Fibroblast of lung (primary cell): ENCODE results near the gene SGO1. TPM values are rescaled to one million over a fixed set of nuclear protein-coding genes. Genes with fewer than 3 reads are reported as not detected.
"Not testable (repeated sequence)": the region's sequence is repeated elsewhere in the genome, so short reads cannot be mapped to it uniquely, and the experiment has no call there.

Experiments
- DNase-seq, 2 donors: peaks; one replicate each; pipeline versions ENCODE4 v3.0.0 to v3.0.0-alpha.2; 2010; ENCODE audit warnings: low read depth in 2 of 2
- H2AFZ ChIP-seq: 2 replicates; pipeline ENCODE4 v1.5.1; 2012; ENCODE audit warnings: low read length, control low read depth, inconsistent platforms
- H3K27ac ChIP-seq: 2 replicates; pipeline ENCODE4 v1.5.1; 2011; ENCODE audit warnings: low read length, control low read depth; ENCODE audit not compliant: insufficient read depth
- H3K27me3 ChIP-seq: 2 replicates; pipeline ENCODE4 v1.5.1; 2011; ENCODE audit warnings: mild to moderate bottlenecking, low read length; ENCODE audit not compliant: control insufficient read depth, insufficient read depth
- H3K36me3 ChIP-seq: 2 replicates; pipeline ENCODE4 v1.5.1; 2011; ENCODE audit warnings: low read length; ENCODE audit not compliant: control insufficient read depth, insufficient read depth
- H3K4me1 ChIP-seq: 2 replicates; pipeline ENCODE4 v1.5.1; 2011; ENCODE audit warnings: low read length; ENCODE audit not compliant: control insufficient read depth, insufficient read depth; ENCODE audit errors: extremely low read depth
- H3K4me2 ChIP-seq: 2 replicates; pipeline ENCODE4 v1.5.1; 2011; ENCODE audit warnings: low read length, control low read depth; ENCODE audit not compliant: insufficient read depth; ENCODE audit errors: extremely low read depth
- H3K4me3 ChIP-seq, 4 experiments: fragments of 200-600 bp in 1 of 4; sonication (generic) in 1 of 4; replicated peaks in 1 of 4; 2 replicates each; pipeline ENCODE4 v1.5.1; 2011 to 2016; ENCODE audit warnings: low read length in 4 of 4, low read depth in 3 of 4, mild to moderate bottlenecking in 3 of 4, control low read depth in 2 of 4, inconsistent platforms in 1 of 4, mixed read lengths in 1 of 4; ENCODE audit not compliant: insufficient read depth in 1 of 4; ENCODE audit errors: control extremely low read depth in 1 of 4
- H3K79me2 ChIP-seq: 2 replicates; pipeline ENCODE4 v1.5.1; 2012; ENCODE audit warnings: mild to moderate bottlenecking, low read length, inconsistent platforms; ENCODE audit not compliant: control insufficient read depth, insufficient read depth
- H3K9ac ChIP-seq: 2 replicates; pipeline ENCODE4 v1.5.1; 2011; ENCODE audit warnings: mild to moderate bottlenecking, low read length, control low read depth; ENCODE audit not compliant: insufficient read depth
- H3K9me3 ChIP-seq: 2 replicates; pipeline ENCODE4 v1.5.1; 2012; ENCODE audit warnings: low read depth, low read length; ENCODE audit not compliant: control insufficient read depth, insufficient read depth
- H4K20me1 ChIP-seq: 2 replicates; pipeline ENCODE4 v1.5.1; 2011; ENCODE audit warnings: low read length; ENCODE audit not compliant: control insufficient read depth, insufficient read depth; ENCODE audit errors: extremely low read depth
- CTCF ChIP-seq, 2 donors: IDR thresholded peaks in 1 of 2; conservative IDR thresholded peaks in 1 of 2; 1 replicate in 1 of 2; 2 replicates in 1 of 2; pipeline ENCODE4 v1.5.1; 2011 to 2012; ENCODE audit warnings: low read length in 2 of 2, control low read depth in 1 of 2, inconsistent platforms in 1 of 2, low read depth in 1 of 2, mild to moderate bottlenecking in 1 of 2
- EZH2 ChIP-seq: IDR thresholded peaks from 2 replicates; pipeline ENCODE4 v1.5.1; 2012; ENCODE audit warnings: low read length, control low read depth, mild to moderate bottlenecking; ENCODE audit errors: missing control alignments
- polyA plus RNA-seq, 2 donors: library from polyadenylated mRNA; depleted of rRNA in 1 of 2; stranded (reverse) in 1 of 2; unstranded in 1 of 2; fragments of >200 nt; gene quantifications; 2 replicates each; pipeline ENCODE4 v1.2.1, GENCODE V29; 2011 to 2012; ENCODE audit warnings: missing spikeins in 1 of 2
- total RNA-seq: library from RNA; depleted of rRNA; stranded (reverse); fragments of >200 nt; gene quantifications from 2 replicates; pipeline ENCODE4 v1.2.1, GENCODE V29; 2014

SGO1 gene
- total and polyA plus RNA-seq, 2 donors (not counting 1 experiment from before 2014, with no cell fraction given): 1.8 to 2.4 TPM

GRCh38 chr3:20218215-20218614 is 32.2 kb upstream of the SGO1 start:
- no peaks in the 10 kb centered on the region for H3K36me3 ChIP-seq
- H3K27me3 ChIP-seq: no peaks in the 10 kb centered on the region
- H3K4me2 ChIP-seq: no peak overlapping the region
- TF ChIP-seq EZH2: no peak
- no peak for TF ChIP-seq CTCF (conservative IDR thresholded peaks at IDR 0.05 in 1 of 2, IDR thresholded peaks at IDR 0.05 in 1 of 2; ENCODE audit: low read depth in 1 of 2, low read length in 2 of 2)
- no peak overlapping the region for H3K27ac ChIP-seq
- H3K4me3 ChIP-seq: no peak overlapping the region
- no peak for DNase-seq
- no peaks in the 10 kb centered on the region for H3K9me3 ChIP-seq
- H3K9ac ChIP-seq: no peak overlapping the region
- no peaks in the 10 kb centered on the region for H4K20me1 ChIP-seq
- H3K4me1 ChIP-seq: no peaks in the 10 kb centered on the region
- no peak overlapping the region for H2AFZ ChIP-seq
- H3K79me2 ChIP-seq: no peaks in the 10 kb centered on the region

DNA sequence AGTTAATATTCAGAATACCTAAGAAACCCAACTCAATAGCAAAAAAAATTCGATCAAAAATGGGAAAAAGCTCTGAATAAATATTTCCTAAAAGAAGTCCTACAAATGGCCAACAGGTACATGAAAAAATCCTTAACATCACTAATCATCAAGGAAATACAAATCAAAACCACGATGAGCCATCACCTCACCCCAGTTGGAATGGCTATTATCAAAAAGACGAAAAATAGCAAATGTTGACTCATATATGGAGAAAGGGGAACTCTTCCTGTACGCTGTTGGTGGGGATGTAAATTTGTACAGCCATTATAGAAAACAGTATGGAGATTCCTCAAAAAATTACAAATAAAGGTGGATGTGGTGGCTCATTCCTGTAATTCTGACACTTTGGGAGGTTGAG is 29.6 kb upstream of the SGO1 start:
- H2AFZ ChIP-seq: no peak overlapping the region
- H4K20me1 ChIP-seq: no peaks in the 10 kb centered on the region
- H3K4me1 ChIP-seq: no peaks in the 10 kb centered on the region
- no peaks in the 10 kb centered on the region for H3K79me2 ChIP-seq
- no peak overlapping the region for H3K4me3 ChIP-seq
- no peak overlapping the region for H3K27ac ChIP-seq
- no peak overlapping the region for H3K9ac ChIP-seq
- H3K36me3 ChIP-seq: no peaks in the 10 kb centered on the region
- H3K9me3 ChIP-seq: no peaks in the 10 kb centered on the region
- TF ChIP-seq EZH2 (no peak), CTCF (conservative IDR thresholded peaks at IDR 0.05 in 1 of 2, IDR thresholded peaks at IDR 0.05 in 1 of 2; ENCODE audit: low read depth in 1 of 2, low read length in 2 of 2) (no peak)
- DNase-seq: no peak
- no peaks in the 10 kb centered on the region for H3K27me3 ChIP-seq
- no peak overlapping the region for H3K4me2 ChIP-seq

GRCh38 chr3:20213491-20213890 is 27.5 kb upstream of the SGO1 start:
- not testable (repeated sequence) for H3K9ac ChIP-seq, H3K4me3 ChIP-seq, H3K4me2 ChIP-seq, DNase-seq, H3K36me3 ChIP-seq, H2AFZ ChIP-seq, H4K20me1 ChIP-seq, H3K4me1 ChIP-seq, H3K9me3 ChIP-seq, H3K27me3 ChIP-seq, H3K79me2 ChIP-seq, H3K27ac ChIP-seq

GRCh38 chr3:20207945-20208344 is 21.9 kb upstream of the SGO1 start:
- H3K9me3 ChIP-seq, H3K4me2 ChIP-seq, H4K20me1 ChIP-seq, H3K4me3 ChIP-seq, H3K36me3 ChIP-seq, H2AFZ ChIP-seq, H3K4me1 ChIP-seq, H3K27me3 ChIP-seq, H3K79me2 ChIP-seq, H3K9ac ChIP-seq, DNase-seq, H3K27ac ChIP-seq: not testable (repeated sequence)

DNA sequence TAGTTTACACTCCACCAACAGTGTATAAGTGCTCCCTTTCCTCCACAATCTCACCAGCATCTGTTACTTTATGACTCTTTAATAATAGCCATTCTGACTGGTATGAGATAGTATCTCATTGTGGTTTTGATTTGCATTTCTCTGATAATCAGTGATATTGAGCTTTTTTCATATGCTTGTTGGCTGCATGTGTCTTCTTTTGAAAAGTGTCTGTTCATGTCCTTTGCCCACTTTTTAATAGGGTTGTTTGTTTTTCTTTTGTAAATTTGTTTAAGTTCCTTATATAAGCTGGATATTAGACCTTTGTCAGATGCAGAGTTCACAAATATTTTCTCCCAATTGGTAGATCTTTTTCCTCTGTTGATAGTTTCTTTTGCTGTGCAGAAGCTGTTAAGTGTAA is 19.9 kb upstream of the SGO1 start:
- H3K9me3 ChIP-seq, H4K20me1 ChIP-seq, H3K9ac ChIP-seq, H3K4me3 ChIP-seq, H2AFZ ChIP-seq, H3K27ac ChIP-seq, H3K4me2 ChIP-seq, DNase-seq, H3K79me2 ChIP-seq, H3K27me3 ChIP-seq, H3K4me1 ChIP-seq, H3K36me3 ChIP-seq: not testable (repeated sequence)
